Stimulated activated CD4-positive, alpha-beta T cell treated with anti-CD3 and anti-CD28 coated beads, Interleukin-2, amount 100 ng/mL, for 24 hours (primary cell): Measurements from ENCODE around the gene KRT17.
"Not testable (repeated sequence)": the region's sequence is repeated elsewhere in the genome, so short reads cannot be mapped to it uniquely, and the experiment has no call there.

Experiments used
- DNase-seq, 2 donors: peaks; one replicate each; pipeline ENCODE4 v3.0.0-alpha.2; 2020

KRT17 gene

DNA sequence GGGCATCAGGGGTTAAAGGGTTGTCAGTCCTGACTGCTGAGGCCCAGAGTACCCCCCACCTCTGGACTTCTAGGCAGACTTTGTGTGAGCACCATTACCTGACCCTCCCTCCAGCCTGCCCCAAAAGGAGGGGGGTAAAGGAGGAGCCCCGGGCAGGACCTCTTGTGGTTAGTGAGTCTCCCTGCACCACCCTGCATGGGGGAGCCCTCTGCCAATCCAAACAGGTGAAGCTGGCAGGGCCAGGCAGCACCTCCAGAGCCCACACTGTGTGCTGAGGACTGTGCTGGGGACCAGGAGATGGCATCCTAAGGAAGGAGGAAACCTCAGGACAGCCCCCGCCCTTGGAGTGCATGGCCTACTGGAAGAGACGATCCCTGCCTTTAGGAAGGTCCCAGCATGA lies 35.1 kb downstream of the KRT17 start:
- no peak for DNase-seq

DNA sequence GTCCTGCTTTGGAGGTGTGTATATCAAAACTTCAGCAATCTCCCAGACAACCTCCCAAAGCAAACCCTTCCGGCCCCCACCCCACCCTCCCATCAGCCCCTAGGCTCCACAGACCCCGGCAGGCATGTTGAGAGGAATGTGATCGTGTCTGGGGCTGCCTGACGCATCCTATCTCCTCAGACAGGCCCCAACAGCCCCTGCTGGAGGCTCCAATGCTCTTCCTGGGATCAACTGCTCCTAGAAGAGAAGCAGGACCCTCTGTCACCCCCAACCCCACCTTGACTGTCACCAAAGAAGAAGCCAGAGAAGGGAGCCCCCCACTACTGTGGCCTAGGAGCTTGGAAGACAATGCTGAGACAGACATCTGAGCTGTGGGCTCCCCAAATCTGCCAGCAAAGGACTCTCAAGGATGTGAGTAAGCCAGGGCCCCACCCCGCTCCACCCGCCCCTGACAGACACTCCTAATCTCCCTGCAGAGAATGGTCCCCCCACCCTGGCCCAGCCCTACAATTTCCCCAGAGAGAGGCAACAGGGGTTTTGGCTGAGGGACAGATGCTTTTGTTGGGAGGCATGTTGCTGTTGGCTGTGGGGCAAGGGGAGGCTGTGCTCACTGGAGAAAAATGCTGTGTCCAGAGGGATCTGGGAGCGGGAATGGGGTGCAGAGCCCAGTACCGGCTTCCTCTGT lies 36.1 kb downstream of the KRT17 start:
- DNase-seq = no peak

DNA sequence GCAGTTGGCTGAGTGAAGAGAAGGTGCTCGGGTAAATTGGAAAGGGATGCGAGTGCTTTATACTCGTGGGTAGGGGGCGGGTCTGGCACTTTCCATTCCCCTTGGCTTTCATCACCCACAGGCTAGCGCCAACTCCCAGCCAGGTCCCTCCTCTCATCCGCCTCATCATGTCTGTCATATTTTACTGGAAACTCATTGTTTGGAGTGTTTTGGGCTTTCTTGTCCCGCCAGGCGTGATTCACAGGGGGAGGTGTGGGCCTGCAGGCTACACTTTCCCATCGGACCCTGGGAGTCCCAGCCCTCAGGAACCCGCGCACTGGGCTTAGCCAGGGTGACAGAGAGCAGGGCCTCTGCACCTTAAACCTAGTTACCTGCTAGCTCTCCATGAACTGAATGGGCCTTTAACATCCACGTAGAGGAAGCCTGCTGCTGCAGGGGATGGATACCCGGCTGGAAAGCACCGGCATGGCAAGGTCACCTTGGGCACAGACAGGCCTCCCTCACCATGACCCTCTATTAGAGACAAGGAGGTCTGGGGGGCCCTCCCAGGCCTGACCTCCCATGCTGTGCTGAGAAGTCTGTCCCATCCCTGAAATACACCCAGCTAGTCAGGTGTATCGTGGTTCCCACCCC lies 37.4 kb downstream of the KRT17 start, which contains the start of gene KRT14:
Gene KRT14, minus strand, starts transcription at position 33 of the 633 bp plus-strand sequence. CDS start 61 bp downstream, outside the sequence.
- no peak for DNase-seq

DNA sequence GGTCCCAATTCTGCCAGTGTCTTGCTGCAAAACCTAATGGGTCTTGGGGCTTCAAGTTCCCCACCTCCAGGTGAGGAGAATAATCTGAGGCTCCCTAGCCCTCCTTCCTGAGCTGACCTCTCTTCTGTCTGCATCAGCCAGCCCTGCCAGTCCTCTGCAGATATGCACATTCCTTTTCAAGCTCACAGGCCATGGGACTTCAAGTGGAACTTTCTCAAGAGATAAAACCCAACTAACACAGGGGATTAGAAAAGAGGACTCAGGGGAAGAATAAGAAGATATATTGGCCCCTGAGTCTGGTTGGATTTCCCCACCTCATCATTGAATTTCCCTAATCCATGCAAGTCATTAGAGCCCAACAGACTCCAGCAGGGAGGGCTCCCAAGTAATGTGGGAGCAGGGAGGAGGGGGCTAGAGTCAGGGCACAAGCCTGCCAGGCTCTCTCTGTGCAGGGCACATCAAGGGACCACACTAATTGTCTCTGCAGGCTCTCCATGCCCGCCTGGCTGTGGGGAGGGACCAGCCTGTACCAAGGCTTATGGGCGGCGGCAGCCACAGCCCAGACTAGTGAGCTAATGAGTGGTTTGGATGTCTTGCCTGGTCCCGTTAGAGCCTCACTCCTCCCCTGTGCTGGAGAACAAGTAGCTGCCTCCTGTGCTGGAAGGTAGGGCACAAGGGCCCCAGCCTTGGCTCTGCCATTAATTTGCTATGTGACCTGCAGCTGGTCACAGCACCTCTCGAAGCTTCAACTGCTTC lies 38.9 kb downstream of the KRT17 start:
- no peak for DNase-seq

DNA sequence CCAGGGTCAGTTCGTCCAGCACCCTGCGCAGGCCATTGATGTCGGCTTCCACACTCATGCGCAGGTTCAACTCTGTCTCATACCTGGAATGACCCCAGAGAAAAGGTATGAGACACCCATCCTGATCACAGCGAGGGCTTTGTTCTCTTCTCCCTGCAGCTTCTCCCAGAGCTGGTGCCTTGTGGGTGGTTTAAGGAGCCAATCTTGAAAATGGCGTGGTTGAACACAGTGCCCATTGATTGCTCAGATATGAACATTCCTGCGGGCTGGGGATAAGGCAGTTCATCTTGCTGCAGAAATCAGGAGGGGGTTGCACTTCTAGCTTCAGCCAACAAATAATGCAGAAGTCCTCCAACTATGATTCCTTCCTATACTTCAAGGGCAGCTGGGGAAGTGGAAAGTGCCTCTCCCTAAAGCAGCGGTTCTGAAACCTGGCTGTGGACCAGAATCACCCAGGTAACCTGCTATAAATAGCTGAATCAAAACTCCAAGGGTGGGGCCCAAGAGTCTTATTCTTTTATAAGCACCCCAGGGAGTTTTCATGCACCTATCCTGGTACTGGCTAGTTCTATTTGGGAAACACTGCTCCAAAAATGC lies 39.9 kb downstream of the KRT17 start:
- DNase-seq = not testable (repeated sequence)

DNA sequence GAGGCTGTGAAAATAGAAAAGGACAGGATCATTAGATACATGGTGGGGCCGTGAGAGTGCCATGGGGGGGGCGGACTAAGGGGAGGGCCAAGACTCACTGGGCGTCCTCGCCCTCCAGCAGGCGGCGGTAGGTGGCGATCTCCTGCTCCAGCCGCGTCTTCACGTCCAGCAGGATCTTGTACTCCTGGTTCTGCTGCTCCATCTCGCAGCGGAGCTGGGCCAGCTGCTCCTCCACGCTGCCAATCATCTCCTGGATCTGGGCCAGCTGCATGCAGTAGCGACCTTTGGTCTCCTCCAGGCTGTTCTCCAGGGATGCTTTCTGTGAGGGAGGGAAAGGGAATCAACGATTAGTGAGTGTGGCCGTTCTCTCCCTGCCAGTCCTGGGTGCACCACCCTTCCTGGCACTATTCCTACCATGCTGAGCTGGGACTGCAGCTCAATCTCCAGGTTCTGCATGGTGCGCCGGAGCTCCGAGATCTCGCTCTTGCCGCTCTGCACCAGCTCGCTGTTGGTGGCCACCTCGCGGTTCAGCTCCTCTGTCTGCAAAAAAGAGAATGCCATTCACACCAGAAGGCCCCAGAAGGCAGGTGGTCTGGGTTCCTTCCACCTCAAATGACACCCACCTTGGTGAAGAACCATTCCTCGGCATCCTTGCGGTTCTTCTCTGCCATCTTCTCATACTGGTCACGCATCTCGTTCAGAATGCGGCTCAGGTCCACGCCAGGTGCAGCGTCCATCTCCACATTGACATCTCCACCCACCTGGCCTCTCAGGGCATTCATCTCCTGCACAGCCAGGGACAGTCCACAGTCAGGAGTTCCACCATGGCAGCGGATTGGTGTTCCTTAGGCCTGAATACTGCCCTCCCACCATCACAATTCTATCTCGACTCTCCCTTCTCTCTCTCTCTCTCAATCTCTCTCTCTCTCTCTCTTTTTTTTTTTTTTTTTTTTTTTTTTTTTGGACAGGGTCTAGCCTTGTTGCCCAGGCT lies 40.9 kb downstream of the KRT17 start:
- DNase-seq = no peak

DNA sequence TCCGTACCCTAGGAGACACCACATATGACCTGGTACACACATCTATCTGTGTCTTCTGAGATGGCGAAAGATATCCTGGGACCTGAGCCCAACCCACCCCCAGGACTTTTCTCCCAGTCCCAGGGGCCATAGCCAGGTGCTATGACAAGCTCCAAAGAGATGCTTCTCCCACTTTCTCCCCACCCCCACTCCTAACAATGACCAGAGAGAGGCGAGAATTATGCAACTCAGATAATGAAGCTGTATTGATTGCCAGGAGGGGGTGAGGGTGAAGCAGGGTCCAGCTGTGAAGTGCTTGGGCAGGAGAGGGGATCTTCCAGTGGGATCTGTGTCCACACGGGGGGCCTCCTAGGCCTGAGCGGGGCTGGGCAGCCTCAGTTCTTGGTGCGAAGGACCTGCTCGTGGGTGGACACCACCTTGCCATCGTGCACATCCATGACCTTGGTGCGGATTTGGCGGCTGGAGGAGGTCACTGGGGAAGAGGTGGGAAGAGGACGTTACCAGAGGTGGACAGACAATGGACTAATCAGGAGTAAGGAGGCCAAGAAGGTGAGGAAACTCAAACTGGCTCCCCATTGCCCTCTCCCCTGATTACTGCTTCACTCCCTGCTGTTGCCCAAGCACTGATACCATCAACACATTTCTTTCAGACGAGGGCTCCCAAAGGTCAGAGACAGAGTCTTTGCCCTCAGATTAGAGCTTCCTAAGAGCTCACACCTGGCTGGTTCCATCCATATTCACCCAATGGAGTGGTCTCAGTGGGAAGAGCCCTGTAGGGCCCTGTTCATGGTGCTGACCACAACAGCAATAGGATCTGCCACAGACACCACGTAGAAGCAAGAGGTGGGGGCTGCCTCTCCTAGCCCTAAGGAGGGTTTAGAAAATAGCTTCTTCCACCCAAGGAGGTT lies 42.1 kb downstream of the KRT17 start:
- DNase-seq = not testable (repeated sequence)

DNA sequence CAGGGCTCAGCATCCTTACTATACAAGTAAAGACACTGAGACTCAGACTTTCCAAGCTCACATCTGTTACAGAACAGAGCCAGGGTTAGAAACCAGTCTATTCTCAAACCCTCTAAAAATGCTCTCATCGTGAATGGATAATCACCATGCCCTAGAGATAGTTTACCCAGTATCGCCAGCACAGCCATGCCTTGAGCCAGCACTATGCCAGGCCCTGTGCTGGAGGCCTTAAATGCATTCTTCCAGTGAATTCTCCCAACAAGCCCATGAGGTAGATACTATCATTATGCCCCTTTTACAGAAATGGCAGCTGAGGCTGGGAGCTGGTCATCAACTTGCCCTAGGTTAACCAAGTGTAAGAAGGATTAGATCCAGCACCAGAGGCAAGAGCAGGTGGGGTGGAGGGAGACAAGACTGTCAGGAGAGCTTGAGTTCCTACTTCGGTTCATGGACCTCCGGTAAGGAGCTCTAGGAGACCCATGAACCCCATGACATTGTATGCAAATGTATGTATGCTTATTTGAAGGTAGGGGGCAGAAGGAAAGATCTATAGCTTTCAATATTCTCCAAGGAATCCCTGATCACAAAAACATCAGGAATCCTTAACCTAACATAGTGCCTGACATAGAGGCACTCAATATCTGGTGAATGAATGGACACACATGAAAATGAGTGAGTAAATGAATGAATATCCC lies 42.9 kb downstream of the KRT17 start:
- no peak for DNase-seq

DNA sequence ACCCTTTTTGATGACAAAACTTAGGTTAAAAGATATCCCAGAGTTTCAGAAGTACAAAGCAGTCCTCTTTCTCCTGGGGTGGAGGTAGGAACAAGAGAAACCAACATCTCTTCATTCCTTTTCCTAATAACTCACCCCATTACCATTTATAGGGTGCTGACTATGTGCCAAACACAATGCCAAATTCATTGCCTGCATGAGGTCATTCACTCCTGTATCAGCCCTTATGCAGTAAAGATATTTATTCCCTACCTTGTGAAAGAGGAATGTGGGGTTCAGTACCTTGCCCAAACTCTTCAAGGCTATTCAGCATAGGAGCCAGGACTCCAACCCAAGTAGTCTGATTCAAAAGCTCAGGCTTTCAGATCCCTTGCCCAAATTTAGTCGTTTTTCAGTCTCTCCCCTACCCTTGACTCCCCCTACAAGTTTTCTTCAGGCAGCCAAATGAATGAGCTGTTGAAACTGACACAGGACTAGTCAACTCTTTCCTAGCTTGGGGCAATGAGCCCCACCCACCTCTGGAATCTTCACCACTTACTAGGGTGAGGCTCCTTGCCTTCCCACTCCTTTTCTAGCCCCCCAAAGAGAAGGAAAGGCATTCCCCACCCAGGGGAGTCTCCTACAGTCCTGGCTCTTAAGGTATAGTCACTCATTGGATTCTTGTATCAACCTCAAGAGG lies 43.5 kb downstream of the KRT17 start:
- no peak for DNase-seq

DNA sequence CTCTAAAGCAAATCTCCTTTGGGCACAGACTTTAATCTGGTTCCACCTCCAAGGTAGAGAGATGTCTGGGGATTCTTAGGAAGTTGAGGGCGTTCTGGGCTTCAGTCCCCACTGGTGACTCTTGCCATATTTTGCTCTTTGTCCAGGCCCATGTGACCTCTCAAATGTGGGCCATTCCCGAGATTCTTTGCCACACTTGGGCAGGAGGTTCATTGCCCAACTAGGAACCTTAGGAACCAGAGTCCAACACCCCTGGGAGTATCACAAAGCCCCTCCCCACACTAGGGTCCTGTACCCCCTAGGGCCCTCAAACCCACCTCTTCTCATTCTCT lies 44.2 kb downstream of the KRT17 start:
- DNase-seq = no peak

DNA sequence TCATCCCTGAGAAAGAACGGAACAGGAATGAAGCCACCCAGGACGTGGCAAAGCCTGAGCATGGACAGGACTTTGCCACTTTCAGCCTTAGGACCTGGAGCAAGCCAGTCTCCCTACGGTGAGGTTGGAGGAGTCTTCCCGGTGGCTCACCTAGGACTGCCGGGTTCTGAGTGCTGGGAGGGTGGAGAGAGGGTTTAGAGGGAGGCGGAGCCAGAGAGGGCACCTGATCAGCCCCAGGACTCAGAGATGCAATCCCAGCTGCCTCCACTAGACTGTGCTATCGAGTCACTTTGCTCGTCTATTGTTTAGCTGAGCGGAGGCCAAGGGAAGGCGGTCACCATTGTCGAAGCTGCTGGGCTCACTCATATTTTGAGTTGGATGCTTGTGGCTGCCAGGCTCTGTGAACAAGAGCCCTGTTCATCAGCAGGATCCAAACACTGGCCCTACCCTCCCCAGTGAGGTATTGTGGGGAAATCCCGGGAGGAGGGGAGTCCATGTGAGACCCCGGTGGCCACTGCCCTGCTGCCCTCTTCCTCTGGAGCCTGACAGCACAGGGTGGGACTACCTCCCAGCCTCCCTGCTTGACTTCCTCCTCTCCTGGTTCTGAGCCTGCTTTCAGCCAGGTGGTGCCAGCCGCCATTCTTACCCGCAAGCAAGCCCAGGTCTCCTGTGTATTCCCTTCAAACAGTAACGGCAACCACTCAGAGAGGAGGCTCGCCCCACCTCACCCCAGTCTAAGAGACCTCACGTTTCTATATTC lies 44.7 kb downstream of the KRT17 start:
- DNase-seq = peak; percentile 70 to 85

DNA sequence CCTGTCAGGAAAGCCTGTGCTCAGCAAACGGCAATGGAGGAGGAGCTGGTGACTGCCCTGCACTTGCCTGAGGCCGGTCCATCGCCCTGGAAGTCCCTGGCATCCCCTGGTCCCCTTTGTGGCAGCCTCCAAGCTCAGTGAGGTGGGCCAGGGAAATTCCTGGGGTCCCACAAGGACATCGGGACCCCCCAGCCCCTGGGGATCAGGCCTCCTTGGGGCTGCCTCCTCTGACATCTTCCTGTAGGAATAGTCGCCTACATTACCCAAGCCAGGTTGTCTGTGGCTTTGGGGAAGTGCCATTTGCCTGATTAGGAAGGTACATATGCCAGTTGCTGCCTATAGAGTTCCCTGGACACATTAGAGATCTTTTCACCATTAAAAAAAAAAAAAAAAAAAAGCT lies 45.4 kb downstream of the KRT17 start:
- DNase-seq = no peak

DNA sequence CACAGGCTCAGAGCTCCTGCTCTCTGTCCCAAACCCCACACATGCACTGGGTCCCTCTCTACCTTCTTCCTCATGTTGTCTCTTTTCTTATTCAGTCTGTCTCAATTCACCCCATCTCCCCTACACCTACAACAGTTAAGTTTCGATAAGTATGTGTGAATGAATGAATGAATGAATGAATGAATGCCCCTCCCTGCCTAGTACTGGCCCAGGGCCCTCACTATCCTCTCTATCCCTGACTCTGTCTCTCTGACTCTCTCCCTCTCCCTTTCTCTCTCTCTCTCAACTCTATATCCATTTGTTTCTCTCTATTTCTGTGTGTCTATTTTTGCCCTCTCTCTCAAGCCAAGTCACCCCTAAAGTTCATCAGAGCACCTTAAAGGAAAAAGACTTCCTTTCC lies 45.8 kb downstream of the KRT17 start:
- DNase-seq = no peak

DNA sequence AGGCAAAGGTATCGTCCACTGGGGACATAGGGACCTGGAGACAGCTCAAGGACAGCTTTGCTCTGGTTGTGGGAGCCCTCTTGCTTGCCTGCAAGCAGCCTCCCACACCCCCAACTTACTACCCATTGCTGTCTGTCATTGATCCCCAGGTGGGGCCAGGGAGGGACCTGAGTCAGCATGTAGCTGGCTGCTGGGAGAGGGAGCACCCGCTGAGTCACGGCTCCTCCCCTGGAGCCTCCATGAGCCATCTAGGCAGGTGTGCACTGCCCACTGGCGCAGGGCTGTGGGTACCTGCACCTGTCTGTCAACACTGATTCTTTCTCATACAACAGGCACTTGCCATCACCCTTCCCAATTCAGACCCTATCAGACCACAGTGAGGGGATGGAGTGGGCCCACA lies 47.6 kb downstream of the KRT17 start:
- DNase-seq = not testable (repeated sequence)

DNA sequence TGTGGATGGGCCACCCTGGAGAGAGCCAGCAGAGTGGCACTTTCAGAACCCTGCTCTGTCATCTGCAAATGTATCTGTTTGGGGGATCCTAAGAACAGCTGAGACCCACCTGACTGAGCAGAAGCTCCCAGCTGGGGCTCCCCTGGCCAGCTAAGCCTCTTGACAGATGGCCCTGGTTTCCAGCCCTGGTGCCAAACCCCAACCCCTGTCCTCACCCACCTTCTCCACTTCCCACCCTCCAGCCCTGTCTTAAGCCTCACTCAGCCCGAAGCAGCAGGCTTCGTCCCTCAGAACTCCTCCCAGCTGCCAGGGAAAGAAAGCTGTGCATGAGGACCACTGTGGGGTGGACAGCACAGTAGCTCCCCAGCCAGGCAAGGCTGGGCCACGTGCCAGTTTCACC lies 49.0 kb downstream of the KRT17 start:
- no peak for DNase-seq

DNA sequence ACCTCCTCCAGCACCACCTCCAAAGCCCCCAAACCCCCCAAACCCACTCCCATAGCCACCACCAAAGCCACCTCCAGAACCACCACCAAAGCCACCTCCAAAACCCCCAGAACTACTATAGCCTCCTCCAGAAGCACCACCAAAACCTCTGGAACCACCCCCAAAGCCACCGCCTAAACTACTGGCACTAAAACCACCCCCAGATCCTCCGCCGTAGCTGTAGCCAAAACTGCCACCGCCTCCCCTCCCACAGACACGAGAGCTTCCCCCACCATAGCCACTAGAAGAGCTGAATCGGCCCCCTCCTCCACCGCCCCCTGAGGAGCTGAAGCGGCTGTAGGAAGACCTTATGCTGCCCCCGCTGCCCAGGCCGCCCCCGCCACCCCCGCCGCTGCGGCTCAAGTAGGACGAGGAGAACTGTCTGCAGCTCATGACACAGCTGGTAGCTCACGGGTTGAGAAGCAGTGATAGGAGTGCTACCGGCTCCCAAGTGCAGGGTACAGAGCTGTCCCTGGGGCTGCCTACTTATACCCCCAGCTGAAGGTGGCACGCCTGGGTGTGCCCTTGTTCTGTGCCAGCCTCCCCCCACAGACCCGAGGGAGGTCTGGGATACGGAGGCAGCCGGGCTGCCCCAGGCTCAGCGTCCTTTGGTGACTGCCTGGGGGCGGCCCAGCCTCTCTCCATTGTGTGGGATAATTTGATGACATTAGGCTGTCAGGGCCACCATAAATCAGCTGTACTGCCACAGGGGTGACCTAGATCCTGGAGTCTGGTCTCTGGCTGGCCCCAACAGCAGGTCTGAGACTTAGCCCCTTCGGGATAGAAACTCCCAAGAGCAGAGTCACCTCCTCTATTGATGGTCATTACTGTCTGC lies 52.6 kb downstream of the KRT17 start, which contains the start of gene KRT9:
Gene KRT9, minus strand, starts transcription at position 499 of the 874 bp plus-strand sequence. Its CDS starts 67 bp downstream, at position 432.
- no peak for DNase-seq
